Mucosa of rectum (tissue), 2 donors: ENCODE results near the gene SSTR3.

Experiments
- H3K27ac ChIP-seq, 2 donors: one replicate each; pipeline ENCODE4 v1.7.0; 2013; ENCODE audit warnings: inconsistent platforms in 2 of 2, low read depth in 2 of 2, low read length in 2 of 2
- H3K27me3 ChIP-seq, 2 donors: one replicate each; pipeline ENCODE4 v1.7.0; 2013; ENCODE audit warnings: low read length in 2 of 2; ENCODE audit not compliant: control insufficient read depth in 2 of 2, insufficient read depth in 2 of 2
- H3K36me3 ChIP-seq, 2 donors: one replicate each; pipeline ENCODE4 v1.7.0; 2013; ENCODE audit warnings: low read length in 2 of 2; ENCODE audit not compliant: control insufficient read depth in 2 of 2, insufficient read depth in 2 of 2
- H3K4me1 ChIP-seq, 2 donors: one replicate each; pipeline ENCODE4 v1.7.0; 2013; ENCODE audit warnings: low read length in 2 of 2, mild to moderate bottlenecking in 1 of 2; ENCODE audit not compliant: control insufficient read depth in 2 of 2, insufficient read depth in 2 of 2
- H3K4me3 ChIP-seq, 2 donors: one replicate each; pipeline ENCODE4 v1.7.0; 2013; ENCODE audit warnings: low read length in 2 of 2
- H3K9ac ChIP-seq, 2 donors: one replicate each; pipeline ENCODE4 v1.7.0; 2013; ENCODE audit warnings: low read length in 2 of 2, low read depth in 1 of 2, mild to moderate bottlenecking in 1 of 2
- H3K9me3 ChIP-seq, 2 donors: one replicate each; pipeline ENCODE4 v1.7.0; 2013; ENCODE audit warnings: low read length in 2 of 2; ENCODE audit not compliant: control insufficient read depth in 2 of 2
- donor health status: healthy.
- donor health status: Normal muscosa, but diverticular disease.

Gene SSTR3

DNA sequence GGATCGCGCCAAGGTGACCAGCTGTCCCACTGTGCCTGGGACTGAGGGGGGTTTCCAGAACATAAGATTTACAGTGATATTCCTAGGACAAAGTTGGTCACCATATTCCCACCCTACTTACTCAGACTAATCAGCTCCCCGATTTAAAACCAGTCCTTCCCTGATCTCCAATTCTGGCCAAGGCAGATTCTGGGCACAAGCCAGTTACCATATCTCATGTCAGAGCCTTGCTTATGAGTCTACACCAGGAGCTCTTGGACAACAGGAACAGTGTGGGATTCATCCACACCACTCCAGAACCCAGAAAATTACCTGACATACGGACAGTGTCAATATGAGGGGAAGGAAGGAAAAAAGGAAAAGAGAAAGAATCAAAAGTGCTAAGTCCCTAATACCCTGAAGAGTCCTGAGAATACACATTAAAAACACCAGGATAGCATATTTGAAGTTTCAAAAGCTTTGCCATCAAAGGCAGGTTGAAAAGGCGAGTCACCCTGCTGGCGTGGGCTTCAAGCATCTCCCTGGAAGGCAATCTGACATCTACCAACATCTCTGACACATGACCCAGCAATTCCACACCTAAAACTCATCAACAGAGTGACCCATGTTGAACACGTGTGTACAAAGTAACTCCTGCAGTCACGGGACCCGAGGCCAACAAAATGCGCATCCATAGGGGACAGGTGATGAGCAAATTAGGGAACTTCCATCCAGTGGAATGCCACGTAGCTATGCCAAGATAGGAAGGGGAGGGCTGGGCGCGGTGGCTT, 54.6 kb downstream of the SSTR3 start:
- Histone ChIP-seq H3K4me1 (peaks cover 0 to 5% of the 10 kb centered on the region in 2 donors), H3K27me3 (peaks cover 0 to 4% of the 10 kb centered on the region in 2 donors), H3K9me3 (no peaks in the 10 kb centered on the region), H3K27ac (no peak overlapping the region), H3K9ac (no peak overlapping the region), H3K4me3 (no peak overlapping the region), H3K36me3 (no peaks in the 10 kb centered on the region)

DNA sequence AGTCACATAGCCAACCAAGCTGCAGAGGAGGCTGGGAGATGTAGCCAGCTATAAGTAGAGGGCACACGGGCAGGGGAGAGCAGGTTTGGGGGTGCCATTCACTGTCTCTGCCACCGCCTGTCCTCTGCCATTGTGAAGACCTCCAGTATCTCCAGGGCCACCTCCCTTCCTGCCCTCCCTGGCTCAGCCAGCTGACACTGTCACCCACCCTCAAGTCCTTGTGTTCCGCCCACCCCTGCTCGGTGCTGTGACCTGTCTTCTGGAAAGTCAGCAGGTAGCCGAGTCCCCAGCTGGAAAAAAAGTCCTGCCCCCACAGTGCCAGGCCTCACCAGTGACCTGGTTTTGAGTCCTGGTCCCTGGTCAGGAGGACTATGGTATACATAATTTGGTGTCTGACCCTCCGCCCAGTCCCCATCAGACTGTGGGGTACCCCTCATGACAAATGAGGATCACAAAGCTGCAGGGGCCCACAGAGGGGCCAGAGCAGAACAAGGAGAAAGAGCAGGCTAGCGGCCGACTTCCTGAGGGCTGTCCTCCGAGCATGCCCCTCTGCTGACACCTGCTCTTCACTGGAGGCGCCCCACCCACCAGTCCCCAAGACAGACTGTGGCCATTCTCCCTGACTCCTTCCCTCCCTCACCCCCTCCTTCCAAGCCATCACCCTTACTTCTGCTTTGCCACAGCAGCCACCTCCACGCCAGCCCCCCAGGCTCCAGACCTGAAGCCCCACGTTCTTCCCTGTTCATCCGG, 55.4 kb downstream of the SSTR3 start:
- H3K36me3 ChIP-seq = no peaks in the 10 kb centered on the region
- peaks cover 0 to 4% of the 10 kb centered on the region in 2 donors for H3K27me3 ChIP-seq
- H3K9ac ChIP-seq = no peak overlapping the region
- peaks cover 0 to 2% of the 10 kb centered on the region in 2 donors for H3K4me1 ChIP-seq
- no peak overlapping the region for H3K27ac ChIP-seq
- H3K4me3 ChIP-seq = no peak overlapping the region
- no peaks in the 10 kb centered on the region for H3K9me3 ChIP-seq

DNA sequence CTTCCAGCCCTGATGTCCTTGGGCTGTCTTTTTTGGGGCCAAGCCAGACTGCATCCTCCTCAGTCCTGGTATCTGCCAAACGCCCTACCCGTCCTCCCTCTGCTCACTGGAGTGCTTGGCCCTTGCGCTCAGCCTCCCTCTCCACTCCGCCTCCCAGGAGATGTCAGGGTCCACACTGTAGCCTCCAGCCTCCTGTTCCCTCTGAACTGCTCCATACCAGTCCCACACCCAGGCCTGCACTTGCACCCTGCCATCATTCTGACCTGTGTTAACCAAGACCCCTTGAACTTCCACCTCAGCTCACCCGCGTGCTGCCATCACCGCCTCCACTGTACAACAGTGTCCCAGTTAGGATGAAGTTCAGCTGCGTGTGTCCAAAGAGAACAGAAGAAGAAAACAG, 56.3 kb downstream of the SSTR3 start:
- Histone ChIP-seq H3K4me1 (no peaks in the 10 kb centered on the region), H3K4me3 (no peak overlapping the region), H3K27me3 (peaks cover 0 to 4% of the 10 kb centered on the region in 2 donors), H3K27ac (no peak overlapping the region), H3K36me3 (no peaks in the 10 kb centered on the region), H3K9ac (no peak overlapping the region), H3K9me3 (no peaks in the 10 kb centered on the region)

GRCh38 chr22:37154925-37155712, 57.2 kb downstream of the SSTR3 start:
- Histone ChIP-seq H3K4me3 (no peak overlapping the region), H3K27me3 (peaks cover 0 to 4% of the 10 kb centered on the region in 2 donors), H3K4me1 (no peaks in the 10 kb centered on the region), H3K36me3 (no peaks in the 10 kb centered on the region), H3K27ac (no peak overlapping the region), H3K9me3 (no peaks in the 10 kb centered on the region), H3K9ac (no peak overlapping the region)
